NCI-H748 (cell line): ENCODE measurements around the gene CSH2.
A peak's percentile ranks its signal among the peaks of the same experiment; 100 is the strongest.

ENCODE experiments used
- DNase-seq: peaks from one replicate; lab custom pipeline; 2025; ENCODE audit not compliant: unreplicated experiment; lab: John Stamatoyannopoulos, UW

Gene CSH2

GRCh38 chr17:63835167-63835720 lies 38.2 kb downstream of the CSH2 start:
- no peak for DNase-seq

GRCh38 chr17:63834431-63835166 lies 38.9 kb downstream of the CSH2 start:
- peak; percentile 43 for DNase-seq

GRCh38 chr17:63833741-63834373 lies 39.6 kb downstream of the CSH2 start:
- no peak for DNase-seq

- DNase-seq, result no peak
These were observed 40.3 kb downstream of the CSH2 start for GRCh38 chr17:63833026-63833740.

- no peak for DNase-seq
These were observed 41.0 kb downstream of the CSH2 start for GRCh38 chr17:63832455-63832854.

- DNase-seq, result no peak
These were observed 41.5 kb downstream of the CSH2 start for GRCh38 chr17:63832014-63832413.

- no peak for DNase-seq
These were observed 42.0 kb downstream of the CSH2 start for GRCh38 chr17:63831505-63831904.

GRCh38 chr17:63830904-63831491 lies 42.5 kb downstream of the CSH2 start:
- no peak for DNase-seq

- DNase-seq, result no peak
These were observed 43.2 kb downstream of the CSH2 start for GRCh38 chr17:63830278-63830677.

GRCh38 chr17:63828936-63829335 lies 44.5 kb downstream of the CSH2 start:
- no peak for DNase-seq

GRCh38 chr17:63827801-63828221 lies 45.7 kb downstream of the CSH2 start:
- no peak for DNase-seq

GRCh38 chr17:63827002-63827800 lies 46.3 kb downstream of the CSH2 start, which contains the start of the genes FTSJ3 and PSMC5:
FTSJ3 (minus strand) TSS chr17:63827663; CDS start chr17:63826902, 761 bp downstream.
PSMC5 (plus strand) TSS chr17:63827431; CDS start chr17:63827491, 60 bp downstream.
- peak; percentile 96 for DNase-seq

- peak; percentile 52 for DNase-seq
These were observed 46.9 kb downstream of the CSH2 start for GRCh38 chr17:63826468-63827001.

- DNase-seq, result no peak
These were observed 49.1 kb downstream of the CSH2 start for GRCh38 chr17:63824362-63824761.

- no peak for DNase-seq
These were observed 49.7 kb downstream of the CSH2 start for GRCh38 chr17:63823659-63824331.

- DNase-seq, result no peak
These were observed 50.9 kb downstream of the CSH2 start for GRCh38 chr17:63822537-63822936.
